K562 (cell line): ENCODE measurements around the gene CD4. TPM values are rescaled to one million over a fixed set of nuclear protein-coding genes. Genes with fewer than 3 reads are reported as not detected.

Experiments used
- ATAC-seq: fragments of 200-7000 bp; cut with Tn5 transposase; 3 replicates; pipeline ENCODE4 v1.9.1; 2020; ENCODE audit warnings: moderate library complexity
- BruUV-seq: library from RNA; stranded (reverse); fragments of 400-500 nt; replicated peaks from 2 replicates; lab custom pipeline; 2021; lab: Mats Ljungman, UMichigan
- CTCF ChIA-PET: fragments of 300-600 bp; formaldehyde crosslinking; extraction: SDS; loops from one replicate; lab custom pipeline; 2021; ENCODE audit warnings: low intra/inter-chr PET ratio; lab: Yijun Ruan, JAX
- POLR2A ChIA-PET: fragments of 300-600, 350-650 bp; sonication (Branson Sonifier 250); formaldehyde crosslinking; extraction: SDS; loops from one replicate; lab custom pipeline; 2021; ENCODE audit warnings: antibody characterized with exemption, inconsistent platforms; lab: Yijun Ruan, JAX
- DNase-seq, 4 experiments: peaks; one replicate each; pipeline versions ENCODE4 v3.0.0 to v3.0.0-alpha.2; 2011 to 2018; ENCODE audit warnings: low spot score in 3 of 4, mixed read lengths in 3 of 4; ENCODE audit errors: extremely low read depth in 1 of 4
- FAIRE-seq: peaks from 2 replicates; lab custom pipeline; 2011; peaks lifted over from hg19 to GRCh38; lab: Jason Lieb, UNC
- H2AFZ ChIP-seq: 2 replicates; pipeline ENCODE4 v1.6.0; 2011; ENCODE audit warnings: low read depth, low read length, control low read depth, inconsistent platforms
- H3K27ac ChIP-seq: fragments of 200-600 bp; 3 replicates; pipeline ENCODE4 v1.8.0; 2011; ENCODE audit warnings: low read depth, mild to moderate bottlenecking, control low read depth, inconsistent platforms, low read length, moderate library complexity, mixed read lengths; ENCODE audit errors: extremely low read depth
- H3K27me3 ChIP-seq, 2 experiments: fragments of 300-600 bp in 1 of 2; 2 replicates in 1 of 2; 3 replicates in 1 of 2; pipeline versions ENCODE4 v1.6.0 to v1.8.0; 2011; ENCODE audit warnings: inconsistent platforms in 2 of 2, low read length in 2 of 2, mild to moderate bottlenecking in 1 of 2, mixed read lengths in 1 of 2, moderate library complexity in 1 of 2; ENCODE audit not compliant: control insufficient read depth in 2 of 2, insufficient read depth in 2 of 2
- H3K36me3 ChIP-seq: fragments of 300-600 bp; 3 replicates; pipeline ENCODE4 v1.8.0; 2011; ENCODE audit warnings: mild to moderate bottlenecking, low read length, inconsistent platforms; ENCODE audit not compliant: control insufficient read depth, insufficient read depth
- H3K4me1 ChIP-seq, 2 experiments: fragments of 200-600 bp in 1 of 2; replicated peaks in 1 of 2; 2 replicates in 1 of 2; 3 replicates in 1 of 2; pipeline versions ENCODE4 v1.5.1 to v1.8.0; 2011; ENCODE audit warnings: inconsistent platforms in 2 of 2, low read length in 2 of 2, mild to moderate bottlenecking in 1 of 2, mixed read lengths in 1 of 2, moderate library complexity in 1 of 2; ENCODE audit not compliant: control insufficient read depth in 2 of 2, insufficient read depth in 2 of 2
- H3K4me2 ChIP-seq: 2 replicates; pipeline ENCODE4 v1.6.1; 2011; ENCODE audit warnings: low read length, control low read depth, inconsistent platforms, mixed read lengths; ENCODE audit not compliant: insufficient read depth
- H3K4me3 ChIP-seq: fragments of 200-600 bp; sonication (generic), shearing (Covaris generic); 2 replicates; pipeline ENCODE4 v1.5.1; 2016; ENCODE audit warnings: control low read depth, inconsistent platforms
- H3K79me2 ChIP-seq: fragments of 200-600 bp; 3 replicates; pipeline ENCODE4 v1.8.0; 2011; ENCODE audit warnings: low read length, inconsistent platforms; ENCODE audit not compliant: control insufficient read depth, insufficient read depth
- H3K9ac ChIP-seq, 2 experiments: 2 replicates each; pipeline versions ENCODE4 v1.6.0 to v1.6.1; 2011; ENCODE audit warnings: low read depth in 2 of 2, low read length in 2 of 2, control low read depth in 1 of 2, inconsistent platforms in 1 of 2, mild to moderate bottlenecking in 1 of 2, mixed read lengths in 1 of 2; ENCODE audit not compliant: insufficient read depth in 1 of 2
- H3K9me1 ChIP-seq: one replicate; pipeline ENCODE4 v1.6.0; 2011; ENCODE audit warnings: inconsistent platforms, mild to moderate bottlenecking, low read length, moderate library complexity; ENCODE audit not compliant: control insufficient read depth, insufficient read depth
- H3K9me3 ChIP-seq: replicated peaks from 2 replicates; pipeline ENCODE4 v1.5.1; 2011; ENCODE audit warnings: low read depth, low read length, inconsistent platforms; ENCODE audit not compliant: control insufficient read depth, insufficient read depth
- H4K20me1 ChIP-seq: replicated peaks from 2 replicates; pipeline ENCODE4 v1.6.1; 2011; ENCODE audit warnings: low read length, inconsistent platforms, mixed read lengths; ENCODE audit not compliant: control insufficient read depth, insufficient read depth
- E2F5 ChIP-seq: sonication (generic); formaldehyde crosslinking; IDR thresholded peaks from 2 replicates; pipeline ENCODE4 v1.8.0; 2022; ENCODE audit warnings: mild to moderate bottlenecking, missing genetic modification reagents
- ESRRB ChIP-seq: fragments of 250-450 bp; sonication (Bioruptor Pico); IDR thresholded peaks from 2 replicates; pipeline ENCODE4 v1.5.0; 2020; ENCODE audit warnings: mild to moderate bottlenecking, moderate library complexity, borderline replicate concordance
- ETV6 ChIP-seq, 3 experiments: fragments of 150-350 bp in 1 of 3; sonication (generic) in 1 of 3; formaldehyde crosslinking in 1 of 3; IDR thresholded peaks; 2 replicates each; pipeline versions ENCODE4 v1.6.1 to v1.8.0; 2014 to 2022; ENCODE audit warnings: borderline replicate concordance in 2 of 3, low read depth in 2 of 3, antibody characterized with exemption in 1 of 3, low read length in 1 of 3, mild to moderate bottlenecking in 1 of 3, missing genetic modification reagents in 1 of 3
- FOXJ2 ChIP-seq: fragments of 200-800 bp; sonication (Bioruptor generic); IDR thresholded peaks from 2 replicates; pipeline ENCODE4 v1.6.1; 2016; ENCODE audit warnings: missing genetic modification characterization, missing compliant biosample characterization
- FOXP1 ChIP-seq: sonication (generic); formaldehyde crosslinking; IDR thresholded peaks from 2 replicates; pipeline ENCODE4 v1.8.0; 2022; ENCODE audit warnings: mild to moderate bottlenecking, missing genetic modification reagents
- RCOR1 ChIP-seq, 2 experiments: IDR thresholded peaks; 2 replicates each; pipeline ENCODE4 v1.6.1; 2012; ENCODE audit warnings: low read depth in 2 of 2, low read length in 2 of 2, borderline replicate concordance in 1 of 2, improper control_type of control experiment in 1 of 2
- SPI1 ChIP-seq: IDR thresholded peaks from 2 replicates; pipeline ENCODE4 v1.6.1; 2011; ENCODE audit warnings: low read depth, low read length, control low read depth, borderline replicate concordance
- TAF1 ChIP-seq: IDR thresholded peaks from 2 replicates; pipeline ENCODE4 v1.6.1; 2011; ENCODE audit warnings: mild to moderate bottlenecking, low read length, moderate library complexity; ENCODE audit not compliant: insufficient read depth, control insufficient read depth, severe bottlenecking; ENCODE audit errors: extremely low read depth
- TCF3 ChIP-seq: sonication (generic); formaldehyde crosslinking; IDR thresholded peaks from 2 replicates; pipeline ENCODE4 v1.4.0; 2020; ENCODE audit warnings: mild to moderate bottlenecking, missing genetic modification reagents
- TGIF2 ChIP-seq: sonication (generic); formaldehyde crosslinking; IDR thresholded peaks from 2 replicates; pipeline ENCODE4 v1.8.1; 2022; ENCODE audit warnings: mild to moderate bottlenecking, missing genetic modification reagents, moderate library complexity
- ZHX1 ChIP-seq: fragments of 150-350 bp; conservative IDR thresholded peaks from 2 replicates; pipeline ENCODE4 v1.6.1; 2014; ENCODE audit warnings: low read length
- ZNF354B ChIP-seq: fragments of 250-450 bp; sonication (Bioruptor Pico); IDR thresholded peaks from 2 replicates; pipeline ENCODE4 v1.4.0; 2020
- WGBS: fragments of 100-300 bp; shearing (Covaris generic); methylation state at CpG from one replicate; pipeline ENCODE4 v1.1.6; 2016; ENCODE audit warnings: low coverage, mixed read lengths; ENCODE audit not compliant: insufficient coverage; ENCODE audit errors: missing lambda C conversion rate; 5-methylcytosine and 5-hydroxymethylcytosine counted together
- in situ Hi-C: fragments of 300-500 bp; cut with MboI; formaldehyde crosslinking; loops from 4 replicates; pipeline ENCODE4 v1.15.0; 2018; ENCODE audit warnings: inconsistent platforms, mixed read lengths
- intact Hi-C: fragments of 100-400 bp; cut with micrococcal nuclease; formaldehyde crosslinking; loops from 2 replicates; pipeline ENCODE4 v1.14.2; 2022
- polyA plus RNA-seq, 8 experiments: library from polyadenylated mRNA; depleted of rRNA in 4 of 8; stranded (reverse) in 5 of 8; unstranded in 3 of 8; fragments of >200 nt; fragmentation: Nextera tagmentation in 2 of 8; fragmentation: Illumina TruSeq in 1 of 8; extraction: Ambion mirVana in 2 of 8; extraction: Trizol in 1 of 8; gene quantifications; 2 replicates each; pipeline versions ENCODE4 v1.2.1 to v1.2.3, GENCODE V29; 2011 to 2014; ENCODE audit warnings: inconsistent platforms in 1 of 8, missing spikeins in 1 of 8
- total RNA-seq, 7 experiments: library from RNA; depleted of rRNA in 6 of 7; stranded (reverse); fragments of >200 nt in 6 of 7; fragmentation: Illumina TruSeq in 2 of 7; extraction: Trizol in 2 of 7; gene quantifications; 2 replicates each; pipeline versions ENCODE4 v1.2.1 to v1.2.3, GENCODE V29; 2011 to 2021; ENCODE audit warnings: low replicate concordance in 1 of 7

Gene CD4
- total and polyA plus RNA-seq, 9 of the 15 experiments (the other 6 are each of a cell fraction or from before 2014, with no cell fraction given), result 0.06 to 0.27 (median 0.09) TPM; not detected in 5

DNA sequence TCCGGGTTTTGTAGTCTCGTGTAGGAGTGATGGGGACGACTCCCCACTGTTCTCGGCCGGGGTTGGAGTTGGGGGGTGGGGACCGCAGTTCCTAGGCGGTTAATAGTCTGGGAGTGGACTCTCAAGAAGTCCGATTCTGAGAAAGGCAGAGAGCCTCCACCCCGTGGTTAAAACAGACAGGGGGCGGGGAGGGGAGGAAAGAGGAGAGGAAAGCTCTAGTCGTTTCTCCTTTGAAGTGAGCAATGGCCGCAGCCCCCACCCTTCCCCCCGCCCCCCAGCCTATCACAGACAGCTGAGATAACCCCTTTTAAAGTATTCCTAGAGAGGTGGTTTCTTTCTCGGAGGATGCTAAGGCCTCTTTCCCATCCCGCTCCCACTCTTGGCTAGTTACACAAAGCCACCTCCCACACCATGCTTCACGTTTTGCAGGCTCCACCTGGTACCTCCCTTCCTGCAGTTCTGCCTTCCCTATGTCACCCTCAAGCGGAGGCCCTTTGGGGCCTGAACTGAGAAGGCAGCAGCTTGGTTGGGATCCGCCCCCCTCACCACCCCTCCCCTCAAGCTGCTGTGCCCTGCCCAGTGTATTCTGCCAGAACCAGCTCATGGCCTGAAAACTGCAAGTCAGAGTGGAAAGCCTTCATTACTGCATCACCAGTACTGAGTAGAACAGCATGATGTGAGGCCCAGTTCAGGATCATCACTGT is 63.5 kb downstream of the CD4 start (continued):
- TF ChIP-seq TAF1, result peak; percentile 9

DNA sequence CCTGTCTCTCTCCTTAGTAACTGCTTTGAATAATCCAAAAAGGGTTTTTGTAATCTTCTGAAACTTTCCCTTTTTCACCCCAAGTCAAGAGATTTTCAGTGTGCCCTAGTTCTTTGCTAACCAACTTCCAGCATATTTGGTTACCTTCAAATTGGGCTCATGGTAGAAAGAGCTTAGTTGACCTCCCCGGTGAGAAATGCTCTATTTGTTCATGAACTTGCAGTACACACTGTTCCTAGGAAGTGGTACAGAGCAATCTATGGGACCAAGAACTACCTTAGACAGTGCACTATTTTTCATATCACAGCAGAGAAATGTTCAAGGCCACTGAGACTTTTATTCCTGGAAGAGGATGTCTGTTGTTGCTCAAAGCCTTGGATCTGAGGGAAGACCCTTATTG is 64.3 kb downstream of the CD4 start:
- in situ Hi-C loops, result no loop called here

More for the DNA sequence above, 64.3 kb downstream of the CD4 start:
- Histone ChIP-seq H3K36me3 (peaks cover 67% of the 10 kb centered on the region), H3K4me1 (peaks cover 12 to 18% of the 10 kb centered on the region in 2 experiments; a peak in 4 of 5 replicates), H3K79me2 (peaks cover 52% of the 10 kb centered on the region), H4K20me1 (no peaks in the 10 kb centered on the region; the same call in 1 of the 2 replicates), H2AFZ (no peak overlapping the region), H3K9me3 (no peaks in the 10 kb centered on the region), H3K9me1 (peaks cover 3% of the 10 kb centered on the region), H3K27me3 (no peaks in the 10 kb centered on the region), H3K4me2 (peak overlapping the region; percentile 32; the same call in 1 of the 2 replicates), H3K27ac (0 out of 3 replicates have a peak overlapping the region, but pooled peaks have one; percentile 69), H3K4me3 (no peak overlapping the region; the same call in 1 of the 2 replicates), H3K9ac (peak overlapping the region; percentile 49 to 62; a peak in 3 of 4 replicates)
- CTCF ChIA-PET, result no interaction called here
- POLR2A ChIA-PET, result interaction anchor here (3.4 to 7.4 kb wide), 2 partner anchors 13 to 14 kb away, joined by 39 to 174 read pairs; partner anchors contain the start of genes GNB3, SPSB2 and TPI1
- DNase-seq (no peak), ATAC-seq (no peak), FAIRE-seq (no peak)
- no peak for TF ChIP-seq ZNF354B (CRISPR knock-in tag)
- no peak for TF ChIP-seq TCF3
- TF ChIP-seq ETV6 (IDR thresholded peaks at IDR 0.05; ENCODE audit: borderline replicate concordance in 1 of 2, low read depth in 2 of 2, low read length in 1 of 2), result no peak
- no peak for TF ChIP-seq ETV6 (CRISPR knock-in tag; IDR thresholded peaks at IDR 0.05; ENCODE audit: borderline replicate concordance)
- TF ChIP-seq RCOR1 (IDR thresholded peaks at IDR 0.05; ENCODE audit: borderline replicate concordance in 1 of 2, low read depth in 2 of 2, low read length in 2 of 2), result no peak
- TF ChIP-seq FOXJ2 (tag), result no peak
- no peak for TF ChIP-seq ESRRB
- no peak for TF ChIP-seq SPI1
- no peak for TF ChIP-seq E2F5 (CRISPR knock-in tag)
- TF ChIP-seq ZHX1, result no peak
- no peak for TF ChIP-seq FOXP1
- no peak for TF ChIP-seq TGIF2 (CRISPR knock-in tag)
- no TSS peak for BruUV-seq
- intact Hi-C loops, result no loop called here
- WGBS, result 31% methylated on average over 1 of the region's 1 CpG
